Dendritic cell treated with granulocyte-macrophage colony-stimulating factor and Interleukin-4, amounts not matched to agents 40 ng/mL and 50 ng/mL, for 4 days (primary cell): ENCODE measurements around the gene SIGLECL1.

ENCODE experiments used
- H3K27ac Mint-ChIP-seq: one replicate; pipeline ENCODE4 v1.8.0; 2022; ENCODE audit warnings: mild to moderate bottlenecking, mixed read lengths
- H3K27me3 Mint-ChIP-seq: one replicate; pipeline ENCODE4 v1.8.0; 2022; ENCODE audit warnings: mild to moderate bottlenecking, mixed read lengths
- H3K36me3 Mint-ChIP-seq: one replicate; pipeline ENCODE4 v1.8.0; 2022; ENCODE audit warnings: low read depth, mixed read lengths
- H3K4me1 Mint-ChIP-seq: one replicate; pipeline ENCODE4 v1.8.0; 2022; ENCODE audit warnings: low read depth, mixed read lengths
- H3K4me3 Mint-ChIP-seq: one replicate; pipeline ENCODE4 v1.8.0; 2022; ENCODE audit warnings: mild to moderate bottlenecking, moderate library complexity, mixed read lengths
- H3K9me3 Mint-ChIP-seq: one replicate; pipeline ENCODE4 v1.8.0; 2022; ENCODE audit warnings: mixed read lengths
- intact Hi-C: fragments of 100-400 bp; cut with micrococcal nuclease; formaldehyde crosslinking; loops from one replicate; pipeline ENCODE4 v1.15.0; 2022

Gene SIGLECL1

DNA sequence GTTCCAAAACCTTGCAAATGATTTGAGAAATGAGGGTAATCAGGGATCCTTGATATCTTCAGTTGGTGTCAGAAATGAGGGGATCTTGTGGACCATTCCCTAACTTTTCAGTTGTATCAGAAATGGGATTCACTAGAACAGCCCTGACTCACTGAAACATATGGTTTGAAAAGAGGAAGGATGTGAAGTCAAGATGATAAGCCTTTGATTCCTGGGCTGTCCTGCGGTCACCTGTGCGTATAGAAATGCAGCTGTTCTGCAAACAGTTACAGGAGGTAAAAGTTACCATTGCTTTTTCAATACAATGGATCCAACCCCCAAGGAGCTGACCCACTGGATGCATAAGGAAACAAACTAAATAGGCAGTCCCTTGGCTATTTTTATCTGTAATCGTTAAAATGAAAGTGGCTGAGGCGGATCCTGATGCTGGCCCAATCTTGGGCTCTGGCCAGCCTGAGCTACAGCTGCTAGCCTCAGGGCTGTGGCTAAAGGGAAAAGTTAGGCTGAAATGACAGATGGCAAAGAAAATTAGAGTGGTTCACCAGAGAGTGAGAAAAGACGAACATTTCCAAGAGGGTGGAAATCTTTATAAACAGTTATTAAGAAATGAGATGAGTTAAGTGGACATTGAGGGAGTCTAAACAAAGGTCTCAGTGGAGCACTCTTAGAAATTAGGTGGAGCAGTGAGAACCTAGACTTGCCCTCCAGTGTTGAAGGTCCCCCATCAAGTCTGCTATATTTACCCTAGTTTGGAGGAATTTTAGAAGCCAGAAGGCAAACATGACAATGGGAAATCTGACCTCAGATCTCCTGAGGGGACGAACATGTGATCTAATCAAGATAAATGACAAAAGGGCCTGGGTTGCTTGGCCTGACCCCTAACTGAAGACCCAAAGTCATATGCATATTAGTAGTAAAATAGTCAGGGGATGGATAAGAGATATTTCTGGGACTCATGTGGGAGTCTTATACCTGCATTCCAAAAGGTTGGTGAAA is 7.6 kb downstream of the SIGLECL1 start:
- Mint-ChIP-seq H3K27me3 (peaks cover 1% of the 10 kb centered on the region), H3K27ac (peak overlapping the region; percentile 42), H3K9me3 (no peaks in the 10 kb centered on the region), H3K4me3 (no peak overlapping the region), H3K4me1 (peaks cover 25% of the 10 kb centered on the region), H3K36me3 (no peaks in the 10 kb centered on the region)
- intact Hi-C loops, result loop anchor here (1.0 to 10.0 kb wide), 2 partner anchors 54 to 100 kb away; no protein-coding TSS in a partner anchor

DNA sequence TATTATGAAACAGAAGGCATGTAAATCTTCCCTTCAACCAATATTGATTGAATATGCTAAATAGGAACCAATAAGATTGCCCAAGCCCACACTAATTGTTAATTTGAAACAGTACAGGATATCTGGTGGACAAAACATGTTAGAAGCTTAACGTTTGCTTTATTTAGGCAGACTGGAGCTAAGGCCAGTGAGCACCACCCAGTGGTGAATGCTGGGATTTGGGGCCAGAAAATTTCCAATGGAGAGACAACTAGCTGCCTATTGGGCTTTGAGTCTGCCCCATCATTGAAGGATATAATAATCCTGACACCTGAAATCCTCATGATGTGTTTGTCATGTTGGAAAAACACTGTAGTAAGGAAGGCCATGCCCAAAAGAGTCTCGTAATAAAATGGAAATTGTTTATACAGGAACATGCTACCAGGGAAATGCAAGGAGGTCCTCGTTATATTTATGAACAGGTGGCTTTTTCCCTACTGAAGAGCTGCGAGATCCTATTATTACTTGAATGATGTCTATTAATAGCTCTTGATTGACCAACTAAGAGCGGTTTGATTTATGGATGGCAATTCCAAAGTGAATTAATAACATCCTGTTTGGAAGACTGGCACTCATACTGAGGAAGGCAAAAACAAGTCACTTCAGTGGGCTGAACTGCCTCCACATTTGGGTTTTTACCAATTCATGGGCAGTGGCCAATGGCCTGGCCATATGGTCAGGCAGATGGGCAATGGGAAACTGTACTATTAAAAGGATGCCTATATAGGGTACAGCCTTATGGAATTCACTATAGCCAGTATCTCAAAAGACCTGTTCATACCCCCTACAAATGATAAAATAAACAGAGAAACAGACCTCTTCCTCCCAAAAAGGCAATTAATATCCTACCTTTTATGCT is 8.7 kb downstream of the SIGLECL1 start:
- intact Hi-C loops, result loop anchor here (1.0 to 10.0 kb wide), 2 partner anchors 55 to 101 kb away; no protein-coding TSS in a partner anchor

DNA sequence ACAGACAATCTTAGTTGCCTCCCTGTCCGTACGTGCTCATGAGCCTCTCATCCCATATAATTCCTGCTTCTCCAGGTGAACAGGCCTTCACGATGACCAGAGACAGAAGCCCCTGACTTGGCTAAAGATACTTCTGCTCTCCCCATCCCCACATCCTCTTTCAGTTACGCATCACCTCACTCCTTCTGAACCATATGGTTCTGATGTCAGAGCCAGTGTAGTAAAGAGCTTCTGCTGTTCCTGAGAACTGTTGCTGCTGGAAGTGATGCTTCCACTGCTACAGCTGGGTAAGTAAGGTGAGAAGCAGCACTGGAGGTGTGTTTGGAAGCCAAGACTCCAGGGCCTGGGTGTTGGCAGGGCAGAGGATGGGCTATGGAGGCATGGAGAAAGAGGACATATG is 12.9 kb downstream of the SIGLECL1 start:
- Mint-ChIP-seq H3K27me3 (peaks cover 7% of the 10 kb centered on the region), H3K4me3 (no peak overlapping the region), H3K4me1 (peaks cover 22% of the 10 kb centered on the region), H3K36me3 (no peaks in the 10 kb centered on the region), H3K9me3 (no peaks in the 10 kb centered on the region), H3K27ac (peak overlapping the region; percentile 5)
- intact Hi-C loops, result no loop called here

More for the DNA sequence above, 8.7 kb downstream of the SIGLECL1 start:
- no peaks in the 10 kb centered on the region for H3K36me3 Mint-ChIP-seq
- H3K4me3 Mint-ChIP-seq, result no peak overlapping the region
- H3K27me3 Mint-ChIP-seq, result peaks cover 3% of the 10 kb centered on the region
- H3K4me1 Mint-ChIP-seq, result peaks cover 29% of the 10 kb centered on the region
- H3K9me3 Mint-ChIP-seq, result no peaks in the 10 kb centered on the region
- no peak overlapping the region for H3K27ac Mint-ChIP-seq

DNA sequence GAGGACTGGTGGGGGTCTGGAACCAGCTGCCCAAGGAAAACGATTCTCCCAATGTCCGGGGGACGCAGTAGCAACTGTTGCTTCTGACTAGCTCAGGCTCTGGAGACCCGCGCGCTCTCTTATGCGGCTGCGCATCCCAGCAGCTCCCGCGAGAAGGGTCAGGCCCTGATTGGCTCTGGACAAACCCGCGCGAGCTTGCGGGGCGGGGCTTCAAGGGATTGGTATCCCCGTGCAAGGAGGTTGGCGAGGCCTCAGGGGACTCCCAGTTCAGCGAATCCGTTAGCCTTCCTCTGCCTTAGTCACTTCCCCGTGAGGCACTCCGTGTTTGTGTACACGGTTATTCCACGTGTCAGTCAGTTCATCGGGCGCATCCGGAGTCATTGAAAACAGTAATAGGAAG is 20.2 kb downstream of the SIGLECL1 start:
- Mint-ChIP-seq H3K27ac (peak overlapping the region; percentile 64), H3K4me3 (no peak overlapping the region), H3K4me1 (peaks cover 32% of the 10 kb centered on the region), H3K9me3 (no peaks in the 10 kb centered on the region), H3K36me3 (no peaks in the 10 kb centered on the region), H3K27me3 (peaks cover 6% of the 10 kb centered on the region)
- intact Hi-C loops, result no loop called here

DNA sequence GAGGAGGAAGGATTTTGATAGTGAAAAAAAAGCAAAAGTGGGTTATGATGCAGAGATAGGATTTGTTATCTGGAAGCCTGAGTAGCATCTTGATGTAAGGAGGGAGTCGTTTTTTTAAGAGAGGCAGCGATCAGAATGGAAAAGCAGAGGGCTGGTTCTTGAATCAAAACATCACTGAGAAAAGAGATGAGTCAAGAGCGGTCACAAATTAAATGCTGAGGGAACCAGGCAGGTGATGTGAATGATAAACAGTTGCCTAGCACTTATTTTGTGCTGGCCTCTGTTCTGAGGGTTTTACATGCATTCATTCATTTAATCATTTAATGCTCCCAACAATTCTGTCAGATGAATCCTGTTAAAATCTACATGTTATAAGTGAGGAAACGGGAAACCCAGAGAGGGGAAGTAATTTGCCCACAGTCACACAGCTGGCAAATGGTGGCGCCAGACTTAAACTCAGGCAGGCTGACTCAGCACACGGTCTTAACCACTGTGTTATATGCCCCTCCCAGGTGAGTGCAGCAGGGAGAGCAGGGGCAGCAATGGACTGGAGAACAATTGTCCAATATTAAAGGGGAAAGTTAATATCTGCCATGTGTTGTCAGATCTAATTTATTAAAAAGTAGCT is 21.4 kb downstream of the SIGLECL1 start:
- peak overlapping the region; percentile 64 for H3K27ac Mint-ChIP-seq
- no peak overlapping the region for H3K4me3 Mint-ChIP-seq
- H3K4me1 Mint-ChIP-seq, result peaks cover 32% of the 10 kb centered on the region
- intact Hi-C loops, result no loop called here
- no peaks in the 10 kb centered on the region for H3K9me3 Mint-ChIP-seq
- H3K36me3 Mint-ChIP-seq, result no peaks in the 10 kb centered on the region
- H3K27me3 Mint-ChIP-seq, result peaks cover 6% of the 10 kb centered on the region

DNA sequence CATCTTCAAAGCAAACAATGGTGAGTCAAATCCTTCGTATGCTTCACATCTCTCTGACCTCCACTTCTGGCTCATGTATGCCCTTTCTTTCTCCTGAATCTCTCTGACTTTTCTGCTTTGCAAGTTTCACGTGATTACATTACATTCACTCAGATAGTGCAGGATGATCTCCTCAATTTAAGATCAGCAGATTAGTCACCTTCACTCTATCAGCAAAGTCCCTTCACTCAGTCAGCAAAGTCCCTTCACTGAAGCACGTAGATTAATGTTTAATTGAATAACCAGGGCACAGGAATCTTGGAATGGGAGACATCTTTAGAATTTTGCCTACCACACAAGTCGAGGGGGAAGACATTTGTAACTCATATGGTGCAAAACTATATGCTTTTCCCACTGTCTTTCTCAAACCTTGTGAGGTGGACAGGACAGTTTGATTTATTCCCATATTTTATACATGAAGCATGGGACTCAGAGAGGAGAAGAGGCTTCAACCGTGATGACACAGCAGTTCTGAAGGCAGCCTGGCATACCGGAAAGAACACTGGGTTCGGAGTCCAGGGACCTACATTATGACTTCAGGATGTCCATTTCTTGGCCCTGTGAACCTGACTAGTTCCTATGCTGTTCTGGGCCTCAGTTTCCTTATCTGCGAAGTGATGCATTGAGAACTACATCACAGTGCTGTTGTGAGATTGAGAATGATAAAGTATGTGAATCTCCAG is 23.3 kb downstream of the SIGLECL1 start:
- H3K9me3 Mint-ChIP-seq, result no peaks in the 10 kb centered on the region
- no peaks in the 10 kb centered on the region for H3K36me3 Mint-ChIP-seq
- peaks cover 32% of the 10 kb centered on the region for H3K4me1 Mint-ChIP-seq
- no peak overlapping the region for H3K4me3 Mint-ChIP-seq
- peaks cover 24% of the 10 kb centered on the region for H3K27me3 Mint-ChIP-seq
- intact Hi-C loops, result no loop called here
- peak overlapping the region; percentile 27 for H3K27ac Mint-ChIP-seq

DNA sequence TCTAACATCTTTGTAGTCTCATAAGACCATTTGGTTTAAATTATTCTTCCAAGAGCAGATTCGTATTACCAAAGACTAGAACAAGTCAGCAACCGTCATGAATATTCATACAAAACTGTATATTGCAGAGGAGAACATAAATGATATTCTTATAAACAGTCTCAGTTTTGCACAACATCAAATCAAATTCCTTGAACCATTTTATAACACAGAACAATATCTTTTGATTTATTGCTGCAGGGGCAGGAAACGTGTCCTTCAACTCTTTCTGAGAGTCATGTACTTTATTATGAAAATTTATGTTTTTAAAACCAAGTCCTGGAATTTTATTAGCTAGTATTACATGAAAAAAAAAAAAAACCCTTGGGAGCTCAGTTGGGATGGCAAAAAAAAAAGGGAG is 26.2 kb downstream of the SIGLECL1 start:
- Mint-ChIP-seq H3K27ac (no peak overlapping the region), H3K4me1 (peaks cover 12% of the 10 kb centered on the region), H3K36me3 (no peaks in the 10 kb centered on the region), H3K9me3 (peaks cover 8% of the 10 kb centered on the region), H3K4me3 (no peak overlapping the region), H3K27me3 (peaks cover 37% of the 10 kb centered on the region)
- intact Hi-C loops, result no loop called here

DNA sequence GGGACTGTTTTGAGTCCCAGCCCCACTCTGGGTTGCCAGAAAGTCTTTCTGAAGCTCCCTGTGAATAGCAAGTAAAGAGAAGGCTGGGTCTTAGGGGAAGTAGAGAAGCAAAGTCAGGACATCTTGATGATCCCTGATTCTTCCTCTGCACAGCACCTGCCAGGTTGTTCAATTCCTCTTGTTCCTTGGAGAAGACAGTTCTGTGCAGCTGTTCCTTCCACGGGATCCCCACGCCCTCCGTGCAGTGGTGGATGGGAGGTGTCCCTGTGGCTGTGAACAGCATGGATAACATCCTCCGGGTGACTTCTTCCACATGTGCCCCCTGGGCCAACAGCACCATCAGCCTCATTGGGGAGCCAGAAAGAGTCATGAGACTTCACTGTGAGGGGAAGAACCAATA is 31.5 kb downstream of the SIGLECL1 start:
- no peak overlapping the region for H3K4me3 Mint-ChIP-seq
- no peaks in the 10 kb centered on the region for H3K36me3 Mint-ChIP-seq
- no peak overlapping the region for H3K27ac Mint-ChIP-seq
- peaks cover 8% of the 10 kb centered on the region for H3K9me3 Mint-ChIP-seq
- H3K27me3 Mint-ChIP-seq, result peaks cover 53% of the 10 kb centered on the region
- intact Hi-C loops, result no loop called here
- no peaks in the 10 kb centered on the region for H3K4me1 Mint-ChIP-seq

DNA sequence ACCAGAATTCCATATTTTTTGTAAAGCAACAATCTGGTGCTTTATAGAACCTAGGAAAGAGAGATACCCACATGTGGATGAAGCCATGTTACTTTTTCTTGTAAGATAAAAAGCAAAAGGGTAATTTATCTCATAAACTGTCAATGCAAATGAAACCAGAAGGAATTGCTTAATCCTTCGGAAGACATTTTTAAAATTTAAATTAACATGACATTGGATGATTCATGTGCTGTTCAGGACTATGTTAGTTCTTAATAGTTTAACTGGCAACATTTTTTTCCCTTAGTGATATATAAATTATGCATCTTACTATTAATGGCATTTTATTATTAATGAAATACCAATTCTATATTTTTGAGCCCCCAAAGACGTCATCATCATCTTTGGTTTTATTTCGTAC is 34.8 kb downstream of the SIGLECL1 start:
- H3K27me3 Mint-ChIP-seq, result peaks cover 28% of the 10 kb centered on the region
- H3K4me3 Mint-ChIP-seq, result no peak overlapping the region
- H3K9me3 Mint-ChIP-seq, result peaks cover under 1% of the 10 kb centered on the region
- no peak overlapping the region for H3K27ac Mint-ChIP-seq
- H3K4me1 Mint-ChIP-seq, result no peaks in the 10 kb centered on the region
- no peaks in the 10 kb centered on the region for H3K36me3 Mint-ChIP-seq
- intact Hi-C loops, result no loop called here

DNA sequence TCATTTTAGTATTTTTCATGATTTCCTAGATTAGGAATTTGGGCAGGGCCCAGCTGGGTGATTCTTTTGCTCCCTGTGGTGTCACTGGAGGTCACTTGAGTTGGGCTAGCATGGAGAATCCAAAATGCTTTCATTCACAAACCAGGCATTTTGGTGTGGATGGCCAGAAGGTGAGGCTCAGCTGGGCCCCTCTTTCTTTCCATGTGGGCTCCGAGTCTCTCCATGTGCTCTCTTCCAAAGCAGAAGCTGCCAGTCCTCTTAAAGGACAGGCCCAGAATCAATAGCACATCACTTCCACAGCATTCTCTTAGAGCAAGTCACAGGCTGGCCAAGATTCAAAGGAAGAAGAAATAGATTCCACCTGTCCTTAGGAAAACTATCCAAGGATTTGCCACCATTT is 38.8 kb downstream of the SIGLECL1 start:
- H3K4me1 Mint-ChIP-seq, result no peaks in the 10 kb centered on the region

DNA sequence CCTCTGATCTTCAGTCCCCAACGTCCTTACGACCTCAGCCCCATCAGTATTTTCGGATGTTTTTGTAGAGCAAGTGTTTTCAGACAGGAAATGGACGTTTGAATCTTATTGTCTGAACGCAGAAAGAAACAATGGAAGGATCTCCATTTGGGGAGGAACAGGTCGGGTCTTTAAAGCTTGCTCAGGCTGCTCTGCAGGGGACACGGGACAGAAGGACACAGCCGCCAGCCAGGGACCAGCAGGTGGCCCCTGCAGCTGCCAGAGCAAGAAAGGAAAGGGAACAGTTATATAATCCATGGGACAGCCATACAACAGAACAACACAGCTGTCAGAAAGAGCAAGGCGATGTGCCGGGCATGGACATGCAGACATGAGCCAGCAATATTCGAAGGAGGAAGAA is 42.1 kb downstream of the SIGLECL1 start:
- H3K4me1 Mint-ChIP-seq, result no peaks in the 10 kb centered on the region
- intact Hi-C loops, result no loop called here
- H3K36me3 Mint-ChIP-seq, result no peaks in the 10 kb centered on the region
- H3K4me3 Mint-ChIP-seq, result no peak overlapping the region
- H3K9me3 Mint-ChIP-seq, result no peaks in the 10 kb centered on the region
- no peak overlapping the region for H3K27ac Mint-ChIP-seq
- peaks cover 19% of the 10 kb centered on the region for H3K27me3 Mint-ChIP-seq

More for the DNA sequence above, 38.8 kb downstream of the SIGLECL1 start:
- no peaks in the 10 kb centered on the region for H3K36me3 Mint-ChIP-seq
- no peak overlapping the region for H3K4me3 Mint-ChIP-seq
- H3K9me3 Mint-ChIP-seq, result no peaks in the 10 kb centered on the region
- H3K27ac Mint-ChIP-seq, result no peak overlapping the region
- peaks cover 17% of the 10 kb centered on the region for H3K27me3 Mint-ChIP-seq
- intact Hi-C loops, result no loop called here

DNA sequence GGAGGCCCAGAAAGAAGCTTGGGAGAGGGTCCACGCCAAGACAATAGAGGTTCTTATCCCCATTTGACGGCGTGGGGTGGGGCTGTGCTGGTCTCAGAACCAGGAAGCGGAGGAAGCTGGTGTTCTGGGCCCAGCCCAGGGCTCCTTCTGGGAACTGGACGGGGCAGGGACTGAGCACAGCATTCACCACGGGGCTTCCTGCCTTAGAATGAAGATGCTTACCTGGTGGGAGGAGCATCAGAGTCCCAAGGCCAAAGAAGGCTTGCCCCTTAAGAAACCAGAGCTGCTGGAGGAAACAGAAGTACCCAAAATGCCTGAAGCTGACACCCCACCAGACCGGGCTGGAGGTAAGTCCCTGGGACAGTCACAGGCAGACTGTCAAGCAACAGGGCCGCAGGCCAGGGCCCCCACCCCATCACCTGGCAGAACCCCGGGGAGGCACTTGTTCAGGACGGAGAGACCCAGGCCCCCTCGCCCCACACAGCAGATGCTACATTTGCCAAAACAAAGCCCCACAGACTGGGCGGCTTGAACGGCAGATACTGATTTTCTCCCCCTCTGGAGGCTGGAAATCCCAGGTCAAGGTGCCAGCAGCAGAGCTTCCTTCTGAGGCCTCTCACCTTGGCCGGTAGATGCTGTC is 42.8 kb downstream of the SIGLECL1 start:
- Mint-ChIP-seq H3K4me3 (no peak overlapping the region), H3K4me1 (no peaks in the 10 kb centered on the region), H3K9me3 (no peaks in the 10 kb centered on the region), H3K27me3 (peaks cover 19% of the 10 kb centered on the region), H3K36me3 (no peaks in the 10 kb centered on the region), H3K27ac (no peak overlapping the region)
- intact Hi-C loops, result no loop called here
